CD4-positive, alpha-beta T cell treated with Interleukin-1 beta for 1 hour (primary cell): ENCODE results near the gene SRSF1.
"Not testable (repeated sequence)": the region's sequence is repeated elsewhere in the genome, so short reads cannot be mapped to it uniquely, and the experiment has no call there.

ENCODE experiments used
- DNase-seq, 2 donors: peaks; one replicate each; pipeline ENCODE4 v3.0.0-alpha.2; 2020 to 2022

The SRSF1 gene

DNA sequence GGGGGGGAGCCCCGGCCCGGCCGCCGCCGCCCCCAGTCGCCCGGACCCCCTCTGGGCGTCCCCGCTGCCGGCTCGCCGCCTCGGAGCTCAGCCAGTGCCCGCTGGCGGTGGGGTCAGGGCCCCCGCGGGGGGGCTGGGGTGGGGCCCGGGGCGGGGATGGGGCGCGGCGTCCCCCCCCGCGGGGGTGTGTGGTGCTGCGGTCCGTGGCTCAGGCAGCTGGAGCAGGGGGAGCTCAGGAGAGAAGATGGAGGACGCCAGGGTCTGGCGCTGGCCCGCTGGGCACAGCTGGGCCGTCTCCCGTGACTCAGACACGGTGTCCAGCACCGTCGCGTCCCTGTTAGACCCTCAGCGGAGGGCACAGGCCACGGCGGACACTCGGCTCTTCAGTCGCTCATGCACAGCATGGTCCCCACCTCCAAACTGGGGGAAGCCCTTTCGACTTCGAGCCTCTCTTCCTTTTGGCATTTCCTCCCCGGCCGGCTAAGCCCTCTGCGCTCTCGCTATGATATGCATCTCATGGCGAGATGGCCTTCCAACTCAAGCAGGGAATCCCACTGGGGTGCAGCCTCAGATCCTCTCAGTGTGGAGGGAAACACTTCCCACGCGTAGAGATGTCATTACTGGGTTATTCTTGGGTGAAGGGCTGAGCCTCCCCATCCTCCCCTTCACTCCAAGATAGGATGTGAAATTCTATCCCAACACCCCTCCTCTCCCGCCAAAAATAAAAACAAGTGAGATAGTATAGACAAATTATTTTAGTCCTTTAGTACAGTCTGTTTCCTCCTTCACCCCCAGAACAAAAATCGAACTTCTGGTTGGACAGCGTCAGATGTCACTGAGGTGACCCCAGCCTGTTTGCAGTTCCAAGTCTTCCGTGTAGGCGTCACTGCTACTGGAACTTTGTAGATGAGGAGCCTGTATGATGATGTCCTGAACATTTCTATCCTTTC, 18.5 kb downstream of the SRSF1 start:
- DNase-seq, result peak in 1 of 2 donors; percentile 69

GRCh38 chr17:57987581-57988300, 19.3 kb downstream of the SRSF1 start, which contains the start of gene VEZF1:
VEZF1 (minus strand) TSS chr17:57988254; CDS start chr17:57988111, 143 bp downstream.
- peak; percentile 78 to 82 for DNase-seq

DNA sequence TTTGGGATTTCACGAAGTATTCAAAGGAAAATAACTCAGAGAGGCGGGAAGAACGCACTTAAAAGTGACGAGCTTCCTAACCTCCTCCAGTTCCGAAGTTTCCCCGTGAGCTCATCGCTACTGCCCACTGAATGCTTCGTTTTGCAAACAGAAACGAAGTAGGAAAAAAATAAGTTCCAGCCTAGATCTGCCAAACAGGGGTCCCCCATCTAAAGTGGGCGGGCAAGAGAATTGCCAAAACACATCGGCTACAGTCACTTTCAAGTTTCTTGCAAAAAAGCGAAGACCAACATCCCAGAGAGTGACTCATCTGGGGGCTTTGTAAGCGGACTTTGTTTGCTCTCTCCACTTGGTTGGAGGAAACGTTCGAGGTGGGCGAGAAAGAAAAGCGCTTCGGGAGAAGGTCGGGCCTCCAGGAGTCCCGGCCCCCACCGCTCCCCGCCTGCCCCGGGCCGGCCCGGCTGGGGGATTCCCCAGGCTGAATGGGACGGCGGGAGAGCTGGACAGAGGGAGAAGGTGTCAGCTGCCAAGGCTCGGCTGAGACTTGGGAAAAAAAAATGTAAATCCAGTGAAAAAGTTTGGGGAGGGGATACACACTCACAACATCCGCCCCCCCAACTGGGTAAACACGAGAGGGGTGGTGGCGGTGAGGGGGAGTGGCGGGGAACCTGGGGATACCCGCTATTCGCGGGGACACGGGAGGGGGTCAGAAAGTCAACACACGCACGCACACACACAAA, 20.0 kb downstream of the SRSF1 start:
- DNase-seq, result peak; percentile 27 to 46

- DNase-seq, result no peak
These were observed 21.4 kb downstream of the SRSF1 start for GRCh38 chr17:57985675-57985974.

DNA sequence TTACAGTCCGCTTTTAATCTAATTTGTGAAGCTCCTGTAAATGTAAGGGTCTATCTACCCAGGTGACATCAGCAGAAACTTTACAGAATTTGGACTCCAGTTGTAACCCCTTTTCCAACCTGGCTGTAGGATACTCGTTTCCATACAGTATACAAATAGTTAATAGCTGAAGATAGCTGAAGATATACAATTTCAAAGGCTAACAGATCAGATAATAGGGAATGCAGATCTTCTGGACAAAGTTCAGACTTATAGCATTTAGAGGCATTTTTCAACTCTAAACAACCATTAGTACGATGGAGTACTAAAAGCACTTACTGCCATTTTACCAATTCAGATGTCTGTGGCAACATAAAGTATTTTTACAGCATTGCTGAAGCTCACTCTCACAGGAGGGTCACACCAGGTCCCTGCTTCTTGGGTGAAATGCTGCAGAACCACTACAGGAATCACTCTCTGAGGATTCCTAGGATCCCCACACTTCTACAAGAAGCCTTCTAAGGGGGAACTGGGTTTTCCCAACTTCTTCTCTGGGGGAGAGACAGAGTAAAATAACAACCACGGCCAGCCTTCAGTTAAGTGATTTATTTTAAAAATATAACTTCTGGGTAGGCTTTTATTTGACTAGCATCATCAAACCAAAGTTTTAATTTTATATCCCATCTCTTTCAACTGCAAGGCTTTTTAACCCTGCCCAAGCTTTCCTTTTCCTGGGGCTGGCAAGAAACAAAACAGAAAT, 21.9 kb downstream of the SRSF1 start:
- no peak for DNase-seq

DNA sequence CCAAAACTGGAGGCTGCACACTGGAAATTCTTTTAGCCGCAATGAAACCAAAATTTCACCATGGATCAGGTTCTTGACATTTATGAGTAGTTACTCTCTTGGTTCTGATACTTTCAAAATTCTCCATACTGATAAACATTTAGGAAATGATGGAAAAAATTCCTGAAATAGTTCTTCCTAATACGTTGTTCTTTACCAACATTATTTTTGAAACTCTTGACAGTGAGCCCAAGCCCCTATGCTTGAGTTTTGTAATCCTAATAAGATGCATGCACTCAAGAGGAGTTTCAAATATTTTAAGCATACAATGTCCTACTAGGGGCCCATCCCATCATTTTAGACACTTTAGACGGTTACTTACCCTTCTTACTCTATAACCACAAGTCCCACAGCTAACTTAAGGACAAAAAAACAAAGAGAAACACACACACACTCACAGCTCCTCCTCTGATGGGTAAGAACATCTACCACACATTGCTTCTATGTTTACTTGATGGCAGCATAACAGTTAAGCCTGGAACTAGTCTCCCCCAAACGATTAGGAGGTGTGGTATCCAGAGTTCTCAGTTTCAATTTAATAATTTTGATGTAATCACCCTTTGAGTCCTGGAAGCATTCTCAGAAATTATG, 22.7 kb downstream of the SRSF1 start:
- no peak for DNase-seq

DNA sequence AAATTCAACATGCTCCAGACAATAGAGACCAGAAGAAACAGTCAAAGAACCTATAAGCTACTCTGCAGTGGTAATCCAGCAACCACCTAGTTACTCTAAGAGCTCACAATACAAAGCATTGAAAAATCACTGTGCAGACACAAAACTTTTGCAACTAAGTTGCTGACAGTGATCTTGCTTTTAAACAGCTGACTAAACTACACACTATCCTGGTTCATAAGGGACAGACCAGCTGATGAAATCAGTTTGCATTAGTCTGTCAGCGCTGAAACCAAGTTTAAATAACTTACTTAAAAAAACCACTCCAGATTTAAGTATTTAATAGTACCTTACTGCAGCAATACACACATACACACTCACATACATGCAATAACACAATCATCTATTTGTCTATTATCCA, 23.6 kb downstream of the SRSF1 start:
- no peak for DNase-seq

DNA sequence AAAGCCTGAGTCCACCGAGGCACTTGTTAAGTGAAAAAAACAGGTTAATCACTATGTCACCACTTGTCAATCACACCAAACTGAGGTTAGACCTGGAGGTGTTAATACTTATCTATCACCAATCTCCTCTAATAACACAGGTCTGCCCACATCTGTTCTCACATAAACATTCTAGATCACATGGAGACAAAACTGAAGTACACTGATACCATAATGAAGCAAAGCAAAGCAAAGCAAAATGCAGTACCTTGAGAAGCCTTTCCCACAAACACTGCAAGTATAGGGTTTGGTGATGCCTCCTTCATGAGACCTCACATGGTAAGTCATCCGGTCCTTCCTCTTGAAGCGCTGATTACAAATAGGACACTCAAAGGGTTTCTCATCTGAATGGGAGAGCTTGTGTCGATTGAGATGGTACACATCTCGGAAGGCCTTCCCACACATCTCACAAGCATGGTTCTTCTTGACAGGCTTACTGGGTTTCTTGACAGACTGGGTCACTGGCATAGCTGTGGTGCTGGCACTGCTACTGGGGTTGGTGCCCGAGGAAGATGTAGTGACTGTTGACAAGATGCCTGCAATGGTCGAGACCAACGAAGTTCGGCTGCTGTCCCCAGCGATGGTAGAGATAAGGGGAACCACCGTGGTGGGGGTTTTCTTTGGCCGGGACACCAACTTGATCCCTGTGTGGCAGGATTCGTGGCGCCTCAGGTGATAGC, 24.4 kb downstream of the SRSF1 start:
- DNase-seq, result peak in 1 of 2 donors; percentile 39

GRCh38 chr17:57980522-57980921, 26.5 kb downstream of the SRSF1 start:
- DNase-seq, result no peak

- DNase-seq, result no peak
These were observed 28.0 kb downstream of the SRSF1 start for GRCh38 chr17:57979076-57979475.

- no peak for DNase-seq
These were observed 30.5 kb downstream of the SRSF1 start for GRCh38 chr17:57976594-57976993.

DNA sequence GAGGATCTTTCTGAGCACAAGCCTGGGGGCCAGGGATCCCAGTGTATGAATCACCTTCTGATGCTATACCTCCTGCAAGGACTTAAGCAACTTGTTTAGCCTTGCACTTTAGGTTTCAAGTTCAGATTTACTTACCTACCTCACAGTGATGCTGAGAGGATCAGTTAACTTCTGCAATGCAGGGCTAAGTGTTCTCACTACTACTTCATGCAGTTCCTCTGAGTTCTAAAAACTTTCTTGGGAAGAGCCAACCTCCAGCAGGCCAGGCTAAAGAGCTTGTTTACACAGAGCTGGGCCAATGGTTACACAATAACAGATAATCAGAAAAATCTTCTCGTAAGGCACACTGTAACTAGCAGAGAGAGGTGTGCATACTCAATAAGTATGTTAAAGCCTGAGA, 32.0 kb downstream of the SRSF1 start:
- DNase-seq, result no peak

- not testable (repeated sequence) for DNase-seq
These were observed 32.8 kb downstream of the SRSF1 start for GRCh38 chr17:57974053-57974824.

DNA sequence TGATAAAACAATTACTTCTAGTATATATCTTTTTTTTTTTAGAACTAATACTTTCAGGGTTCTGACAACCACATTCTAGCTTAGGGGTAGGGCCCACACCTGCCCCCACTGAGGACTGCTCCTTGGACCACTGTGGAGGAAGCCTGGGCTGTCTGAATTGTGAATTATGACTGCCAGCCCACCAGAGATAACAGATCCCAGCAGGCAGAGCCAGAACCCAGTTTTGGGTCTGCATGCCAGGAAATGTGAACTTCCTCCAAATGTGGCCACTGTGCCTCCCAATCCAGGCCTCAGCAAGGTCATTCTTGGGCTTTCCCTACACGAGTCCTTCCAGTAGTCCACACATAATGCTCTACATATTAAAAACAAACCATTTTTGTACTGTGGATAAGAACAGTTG, 34.9 kb downstream of the SRSF1 start:
- no peak for DNase-seq

GRCh38 chr17:57971572-57971971, 35.5 kb downstream of the SRSF1 start:
- no peak for DNase-seq

DNA sequence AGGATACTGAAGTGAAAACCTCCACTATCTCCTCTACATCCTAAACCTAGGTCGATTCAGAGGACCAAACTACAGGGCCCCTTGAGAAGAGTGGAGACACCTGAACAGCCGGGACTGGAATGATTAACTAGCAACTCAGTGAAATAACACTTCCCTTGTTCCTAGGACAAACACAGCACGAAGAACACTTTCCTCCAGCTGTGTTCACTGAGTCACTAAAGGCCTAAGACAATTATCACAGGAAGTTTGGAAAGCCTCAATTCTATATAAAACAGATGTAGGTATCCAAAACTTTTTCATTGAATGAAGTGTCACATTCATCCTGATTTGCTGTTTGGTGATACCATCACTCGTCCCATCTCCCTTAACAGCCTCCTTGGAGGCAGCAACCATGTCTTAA, 36.3 kb downstream of the SRSF1 start:
- DNase-seq, result no peak

DNA sequence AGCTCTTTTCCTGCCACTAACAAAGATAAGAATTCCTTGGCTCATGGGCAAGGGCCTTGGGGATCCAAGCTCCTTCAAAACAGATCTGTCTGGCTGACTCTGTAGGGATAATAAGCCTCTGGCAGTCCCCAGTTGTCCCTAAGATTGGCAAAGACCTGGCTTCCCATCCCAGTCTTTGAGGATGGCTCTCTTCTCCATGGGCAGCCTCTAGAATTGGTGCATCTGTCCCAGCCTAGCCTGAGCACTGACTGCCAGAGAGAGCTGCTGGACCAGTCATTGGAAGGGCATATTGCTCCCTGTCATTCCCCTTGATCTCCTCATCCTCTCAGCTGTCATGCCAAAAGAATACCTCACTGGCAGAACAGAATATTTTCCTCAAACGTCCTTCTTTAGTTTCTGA, 38.6 kb downstream of the SRSF1 start:
- no peak for DNase-seq

DNA sequence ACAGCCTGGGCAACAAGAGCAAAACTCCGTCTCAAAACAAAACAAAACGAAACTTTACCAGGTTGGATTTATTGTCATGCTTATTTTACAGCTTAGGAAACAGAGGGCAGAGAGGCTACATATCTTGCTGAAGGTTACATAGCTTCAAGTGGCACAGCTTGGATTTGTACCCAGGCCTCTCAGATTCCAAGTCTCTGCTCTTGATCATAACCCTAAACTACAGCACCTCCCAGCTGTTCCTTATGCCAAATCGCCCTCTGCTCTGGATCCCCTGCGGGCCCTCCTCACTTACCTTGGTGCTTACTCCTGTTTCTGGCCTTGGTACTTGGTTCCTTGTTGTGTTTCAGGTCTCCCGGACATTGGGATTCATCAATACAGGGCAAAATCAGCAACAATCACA, 40.2 kb downstream of the SRSF1 start:
- DNase-seq, result no peak

DNA sequence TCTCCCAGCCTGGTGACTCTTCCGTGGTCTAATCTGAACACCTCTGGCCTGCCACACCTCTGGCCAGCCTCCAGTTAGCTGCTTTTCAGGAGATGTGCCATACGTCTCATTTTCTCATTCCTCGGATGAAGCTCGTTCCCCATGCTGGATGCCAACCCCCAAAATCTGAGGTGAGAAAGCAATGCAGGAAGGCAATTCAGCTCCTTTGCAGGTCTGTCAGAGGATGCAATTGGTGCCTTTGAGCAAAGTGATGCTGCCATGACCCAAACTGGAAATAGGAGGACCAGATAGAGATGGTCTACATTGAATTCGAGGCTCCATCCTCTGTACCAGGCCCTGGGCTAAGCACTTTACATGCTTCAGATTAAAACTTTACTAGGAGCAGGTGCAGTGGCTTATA, 40.8 kb downstream of the SRSF1 start:
- DNase-seq, result no peak

GRCh38 chr17:57965521-57966160, 41.4 kb downstream of the SRSF1 start:
- no peak for DNase-seq
